Measurements from ENCODE around the gene FAM81B.

DNA sequence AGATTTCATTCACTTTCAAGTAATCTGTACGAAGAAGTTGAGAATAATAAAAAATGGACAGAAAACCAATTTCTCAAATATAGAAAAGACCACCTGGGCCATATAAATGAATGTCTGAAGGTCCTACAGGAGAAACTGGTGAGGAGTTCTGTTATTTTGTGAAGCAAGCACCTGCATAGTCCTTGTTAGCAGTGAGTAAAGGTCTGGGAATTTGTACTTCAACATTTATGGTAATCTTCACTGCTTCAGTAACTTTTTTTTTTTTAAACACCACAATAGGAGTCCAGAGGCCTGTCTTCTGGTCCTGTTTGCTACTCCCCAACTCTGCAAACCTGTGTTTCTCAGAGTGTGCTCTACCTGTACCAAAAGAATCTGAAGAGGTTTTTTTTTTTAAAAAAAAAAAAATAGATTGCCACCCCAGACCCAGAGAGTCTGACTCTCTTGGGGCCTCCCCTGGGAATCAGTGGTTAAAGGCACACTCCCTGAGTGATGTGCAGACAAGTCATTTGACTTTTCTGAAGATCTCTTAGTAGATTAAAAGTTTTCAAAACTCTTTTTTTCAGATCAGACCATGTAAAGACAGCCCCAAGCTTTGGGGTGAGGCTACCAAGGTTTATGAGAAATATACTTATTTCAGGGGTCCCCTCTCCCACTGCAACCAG, 55.5 kb downstream of the FAM81B start:
- TF ChIP-seq, protein P1, sequence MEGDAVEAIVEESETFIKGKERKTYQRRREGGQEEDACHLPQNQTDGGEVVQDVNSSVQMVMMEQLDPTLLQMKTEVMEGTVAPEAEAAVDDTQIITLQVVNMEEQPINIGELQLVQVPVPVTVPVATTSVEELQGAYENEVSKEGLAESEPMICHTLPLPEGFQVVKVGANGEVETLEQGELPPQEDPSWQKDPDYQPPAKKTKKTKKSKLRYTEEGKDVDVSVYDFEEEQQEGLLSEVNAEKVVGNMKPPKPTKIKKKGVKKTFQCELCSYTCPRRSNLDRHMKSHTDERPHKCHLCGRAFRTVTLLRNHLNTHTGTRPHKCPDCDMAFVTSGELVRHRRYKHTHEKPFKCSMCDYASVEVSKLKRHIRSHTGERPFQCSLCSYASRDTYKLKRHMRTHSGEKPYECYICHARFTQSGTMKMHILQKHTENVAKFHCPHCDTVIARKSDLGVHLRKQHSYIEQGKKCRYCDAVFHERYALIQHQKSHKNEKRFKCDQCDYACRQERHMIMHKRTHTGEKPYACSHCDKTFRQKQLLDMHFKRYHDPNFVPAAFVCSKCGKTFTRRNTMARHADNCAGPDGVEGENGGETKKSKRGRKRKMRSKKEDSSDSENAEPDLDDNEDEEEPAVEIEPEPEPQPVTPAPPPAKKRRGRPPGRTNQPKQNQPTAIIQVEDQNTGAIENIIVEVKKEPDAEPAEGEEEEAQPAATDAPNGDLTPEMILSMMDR (IDR thresholded peaks at IDR 0.05): no peak
- no peak for TF ChIP-seq POLR2A (IDR thresholded peaks at IDR 0.05)

Data from right lobe of liver (tissue), 4 donors.